IMR-90 (cell line): Measurements from ENCODE around the gene TMEM35B.

ENCODE experiments used
- POLR2A ChIP-seq: IDR thresholded peaks from 2 replicates; pipeline ENCODE4 v1.6.1; 2012; ENCODE audit warnings: mild to moderate bottlenecking, low read depth, low read length
- TF ChIP-seq, protein P1 (sequence below): conservative IDR thresholded peaks from 2 replicates; pipeline ENCODE4 v1.5.1; 2012; ENCODE audit warnings: mild to moderate bottlenecking, low read depth, low read length, improper control_type of control experiment

- TF ChIP-seq, protein P1, sequence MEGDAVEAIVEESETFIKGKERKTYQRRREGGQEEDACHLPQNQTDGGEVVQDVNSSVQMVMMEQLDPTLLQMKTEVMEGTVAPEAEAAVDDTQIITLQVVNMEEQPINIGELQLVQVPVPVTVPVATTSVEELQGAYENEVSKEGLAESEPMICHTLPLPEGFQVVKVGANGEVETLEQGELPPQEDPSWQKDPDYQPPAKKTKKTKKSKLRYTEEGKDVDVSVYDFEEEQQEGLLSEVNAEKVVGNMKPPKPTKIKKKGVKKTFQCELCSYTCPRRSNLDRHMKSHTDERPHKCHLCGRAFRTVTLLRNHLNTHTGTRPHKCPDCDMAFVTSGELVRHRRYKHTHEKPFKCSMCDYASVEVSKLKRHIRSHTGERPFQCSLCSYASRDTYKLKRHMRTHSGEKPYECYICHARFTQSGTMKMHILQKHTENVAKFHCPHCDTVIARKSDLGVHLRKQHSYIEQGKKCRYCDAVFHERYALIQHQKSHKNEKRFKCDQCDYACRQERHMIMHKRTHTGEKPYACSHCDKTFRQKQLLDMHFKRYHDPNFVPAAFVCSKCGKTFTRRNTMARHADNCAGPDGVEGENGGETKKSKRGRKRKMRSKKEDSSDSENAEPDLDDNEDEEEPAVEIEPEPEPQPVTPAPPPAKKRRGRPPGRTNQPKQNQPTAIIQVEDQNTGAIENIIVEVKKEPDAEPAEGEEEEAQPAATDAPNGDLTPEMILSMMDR, result no peak
- TF ChIP-seq POLR2A, result no peak
Observed at GRCh38 chr1:34973326-34973725, 11.8 kb downstream of the TMEM35B start.
